Astrocyte (in vitro differentiated cells and primary cell): ENCODE measurements around the gene SPPL3. TPM values are rescaled to one million over a fixed set of nuclear protein-coding genes. Genes with fewer than 3 reads are reported as not detected.

Experiments used
- DNase-seq: peaks from one replicate; pipeline ENCODE4 v3.0.0-alpha.2; 2010; ENCODE audit warnings: low read depth
- FAIRE-seq: peaks from 2 replicates; lab custom pipeline; 2011; peaks lifted over from hg19 to GRCh38; lab: Jason Lieb, UNC
- H2AFZ ChIP-seq: 2 replicates; pipeline ENCODE4 v1.6.0; 2012; ENCODE audit warnings: low read depth, low read length, inconsistent platforms
- H3K27ac ChIP-seq: 2 replicates; pipeline ENCODE4 v1.5.1; 2011; ENCODE audit warnings: low read depth, low read length, inconsistent platforms
- H3K27me3 ChIP-seq: 2 replicates; pipeline ENCODE4 v1.6.0; 2011; ENCODE audit warnings: low read length, inconsistent platforms; ENCODE audit not compliant: insufficient read depth
- H3K36me3 ChIP-seq: 2 replicates; pipeline ENCODE4 v1.5.1; 2011; ENCODE audit warnings: low read length, inconsistent platforms; ENCODE audit not compliant: insufficient read depth
- H3K4me1 ChIP-seq: 2 replicates; pipeline ENCODE4 v1.5.1; 2011; ENCODE audit warnings: low read length, inconsistent platforms; ENCODE audit not compliant: insufficient read depth
- H3K4me2 ChIP-seq: 2 replicates; pipeline ENCODE4 v1.6.0; 2012; ENCODE audit warnings: low read length, inconsistent platforms
- H3K4me3 ChIP-seq: 2 replicates; pipeline ENCODE4 v1.5.1; 2011; ENCODE audit warnings: low read depth, mild to moderate bottlenecking, low read length, inconsistent platforms; ENCODE audit not compliant: insufficient read depth
- H3K79me2 ChIP-seq: 2 replicates; pipeline ENCODE4 v1.6.0; 2012; ENCODE audit warnings: mild to moderate bottlenecking, low read length, inconsistent platforms; ENCODE audit not compliant: insufficient read depth
- H3K9ac ChIP-seq: 2 replicates; pipeline ENCODE4 v1.6.0; 2012; ENCODE audit warnings: mild to moderate bottlenecking, low read length, inconsistent platforms
- H3K9me3 ChIP-seq: 2 replicates; pipeline ENCODE4 v1.5.1; 2012; ENCODE audit warnings: low read depth, mild to moderate bottlenecking, low read length, inconsistent platforms; ENCODE audit not compliant: insufficient read depth
- H4K20me1 ChIP-seq: 2 replicates; pipeline ENCODE4 v1.6.0; 2012; ENCODE audit warnings: low read length, inconsistent platforms; ENCODE audit not compliant: insufficient read depth
- H3K27ac Mint-ChIP-seq: one replicate; pipeline ENCODE4 v1.8.0; 2021; ENCODE audit warnings: mild to moderate bottlenecking, mixed read lengths; ENCODE audit not compliant: unreplicated experiment
- H3K27me3 Mint-ChIP-seq: one replicate; pipeline ENCODE4 v1.8.0; 2021; ENCODE audit warnings: low read depth, mixed read lengths; ENCODE audit not compliant: unreplicated experiment
- H3K36me3 Mint-ChIP-seq: one replicate; pipeline ENCODE4 v1.8.0; 2021; ENCODE audit warnings: low read depth, mixed read lengths; ENCODE audit not compliant: unreplicated experiment
- H3K4me1 Mint-ChIP-seq: one replicate; pipeline ENCODE4 v1.8.0; 2021; ENCODE audit warnings: low read depth, mixed read lengths; ENCODE audit not compliant: unreplicated experiment
- H3K4me3 Mint-ChIP-seq: one replicate; pipeline ENCODE4 v1.8.0; 2021; ENCODE audit warnings: mild to moderate bottlenecking, moderate library complexity, mixed read lengths; ENCODE audit not compliant: unreplicated experiment
- H3K9me3 Mint-ChIP-seq: one replicate; pipeline ENCODE4 v1.8.0; 2021; ENCODE audit warnings: mild to moderate bottlenecking, mixed read lengths; ENCODE audit not compliant: unreplicated experiment
- CTCF ChIP-seq: IDR thresholded peaks from 2 replicates; pipeline ENCODE4 v1.5.1; 2011; ENCODE audit warnings: low read depth, mild to moderate bottlenecking, inconsistent platforms, low read length, moderate library complexity; ENCODE audit not compliant: insufficient read depth
- EZH2 ChIP-seq: IDR thresholded peaks from 2 replicates; pipeline ENCODE4 v1.6.1; 2012; ENCODE audit warnings: mild to moderate bottlenecking, low read length, inconsistent platforms; ENCODE audit not compliant: insufficient read depth
- total RNA-seq: library from RNA; stranded (reverse); gene quantifications from 2 replicates; pipeline ENCODE4 v1.2.1, GENCODE V29; 2021

The SPPL3 gene
- total RNA-seq, 1 donor from 2014 or later, result 48.3 TPM

- TF ChIP-seq CTCF, result no peak
- no peak for TF ChIP-seq EZH2
- H3K4me3 ChIP-seq, result no peak overlapping the region
- no peaks in the 10 kb centered on the region for H3K36me3 Mint-ChIP-seq
- no peak overlapping the region for H3K27ac ChIP-seq
- DNase-seq (no peak), FAIRE-seq (no peak)
- H3K4me3 Mint-ChIP-seq, result no peak overlapping the region
- H3K4me1 ChIP-seq, result no peaks in the 10 kb centered on the region
- no peak overlapping the region for H3K27ac Mint-ChIP-seq
- H3K4me1 Mint-ChIP-seq, result no peaks in the 10 kb centered on the region
- peaks cover 13% of the 10 kb centered on the region for H3K27me3 Mint-ChIP-seq
- H3K36me3 ChIP-seq, result no peaks in the 10 kb centered on the region
- H3K4me2 ChIP-seq, result no peak overlapping the region
- H3K9ac ChIP-seq, result no peak overlapping the region
- peaks cover 4% of the 10 kb centered on the region for H3K9me3 Mint-ChIP-seq
- no peaks in the 10 kb centered on the region for H4K20me1 ChIP-seq
- no peak overlapping the region for H2AFZ ChIP-seq
- H3K9me3 ChIP-seq, result no peaks in the 10 kb centered on the region
- no peaks in the 10 kb centered on the region for H3K79me2 ChIP-seq
- H3K27me3 ChIP-seq, result peaks cover 2% of the 10 kb centered on the region
Measured at GRCh38 chr12:120941412-120941811, 37.3 kb upstream of the SPPL3 start.

- FAIRE-seq, result no peak
- TF ChIP-seq EZH2, result no peak
- no peak for TF ChIP-seq CTCF
- H3K79me2 ChIP-seq, result no peaks in the 10 kb centered on the region
- no peaks in the 10 kb centered on the region for H4K20me1 ChIP-seq
- Mint-ChIP-seq H3K9me3 (peaks cover 4% of the 10 kb centered on the region), H3K4me1 (no peaks in the 10 kb centered on the region), H3K27ac (no peak overlapping the region), H3K4me3 (no peak overlapping the region), H3K36me3 (no peaks in the 10 kb centered on the region), H3K27me3 (peaks cover 17% of the 10 kb centered on the region)
- H3K27ac ChIP-seq, result no peak overlapping the region
- no peaks in the 10 kb centered on the region for H3K4me1 ChIP-seq
- peak; percentile 16 for DNase-seq
- H2AFZ ChIP-seq, result no peak overlapping the region
- no peak overlapping the region for H3K4me2 ChIP-seq
- H3K27me3 ChIP-seq, result peaks cover 8% of the 10 kb centered on the region
- H3K9me3 ChIP-seq, result no peaks in the 10 kb centered on the region
- H3K4me3 ChIP-seq, result no peak overlapping the region
- no peaks in the 10 kb centered on the region for H3K36me3 ChIP-seq
- no peak overlapping the region for H3K9ac ChIP-seq
Measured at GRCh38 chr12:120940799-120941198, 36.6 kb upstream of the SPPL3 start.

GRCh38 chr12:120940006-120940405 lies 35.8 kb upstream of the SPPL3 start:
- peaks cover 20% of the 10 kb centered on the region for H3K27me3 Mint-ChIP-seq
- H3K4me1 Mint-ChIP-seq, result no peaks in the 10 kb centered on the region
- Histone ChIP-seq H3K4me1 (no peaks in the 10 kb centered on the region), H4K20me1 (no peaks in the 10 kb centered on the region), H3K4me3 (no peak overlapping the region), H3K79me2 (no peaks in the 10 kb centered on the region), H3K4me2 (no peak overlapping the region), H3K27ac (no peak overlapping the region), H2AFZ (no peak overlapping the region), H3K9me3 (no peaks in the 10 kb centered on the region), H3K9ac (no peak overlapping the region), H3K27me3 (peaks cover 8% of the 10 kb centered on the region), H3K36me3 (no peaks in the 10 kb centered on the region)
- H3K9me3 Mint-ChIP-seq, result peaks cover 4% of the 10 kb centered on the region
- H3K36me3 Mint-ChIP-seq, result peaks cover 3% of the 10 kb centered on the region
- FAIRE-seq, result no peak
- no peak for DNase-seq
- no peak for TF ChIP-seq CTCF
- TF ChIP-seq EZH2, result no peak
- H3K27ac Mint-ChIP-seq, result no peak overlapping the region
- H3K4me3 Mint-ChIP-seq, result no peak overlapping the region
